Stimulated activated CD8-positive, alpha-beta memory T cell treated with anti-CD3 and anti-CD28 coated beads, Interleukin-4, amount 100 ng/mL, for 4 hours (primary cell): ENCODE results near the gene USP34.

ENCODE experiments used
- DNase-seq, 2 donors: peaks; one replicate each; pipeline ENCODE4 v3.0.0-alpha.2; 2020; ENCODE audit warnings: low read depth in 2 of 2, low spot score in 1 of 2

The USP34 gene

DNA sequence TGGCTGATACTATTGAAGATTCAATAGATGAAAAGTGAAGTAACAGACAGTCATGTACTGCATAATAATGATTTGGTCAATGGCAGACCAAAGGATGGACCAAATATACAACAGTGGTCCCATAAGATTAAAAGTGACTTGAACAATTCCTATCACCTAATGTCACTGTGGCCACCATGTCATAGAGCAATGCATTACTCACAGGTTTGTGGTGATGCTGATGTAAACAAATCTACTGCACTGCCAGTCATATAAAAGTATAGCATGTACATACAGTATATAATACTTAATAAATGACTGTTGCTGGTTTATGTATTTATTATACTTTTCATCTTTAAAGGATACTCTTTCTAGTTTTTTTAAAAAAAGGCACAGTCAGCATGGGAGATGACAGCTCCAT, 99.9 kb downstream of the USP34 start:
- no peak for DNase-seq

DNA sequence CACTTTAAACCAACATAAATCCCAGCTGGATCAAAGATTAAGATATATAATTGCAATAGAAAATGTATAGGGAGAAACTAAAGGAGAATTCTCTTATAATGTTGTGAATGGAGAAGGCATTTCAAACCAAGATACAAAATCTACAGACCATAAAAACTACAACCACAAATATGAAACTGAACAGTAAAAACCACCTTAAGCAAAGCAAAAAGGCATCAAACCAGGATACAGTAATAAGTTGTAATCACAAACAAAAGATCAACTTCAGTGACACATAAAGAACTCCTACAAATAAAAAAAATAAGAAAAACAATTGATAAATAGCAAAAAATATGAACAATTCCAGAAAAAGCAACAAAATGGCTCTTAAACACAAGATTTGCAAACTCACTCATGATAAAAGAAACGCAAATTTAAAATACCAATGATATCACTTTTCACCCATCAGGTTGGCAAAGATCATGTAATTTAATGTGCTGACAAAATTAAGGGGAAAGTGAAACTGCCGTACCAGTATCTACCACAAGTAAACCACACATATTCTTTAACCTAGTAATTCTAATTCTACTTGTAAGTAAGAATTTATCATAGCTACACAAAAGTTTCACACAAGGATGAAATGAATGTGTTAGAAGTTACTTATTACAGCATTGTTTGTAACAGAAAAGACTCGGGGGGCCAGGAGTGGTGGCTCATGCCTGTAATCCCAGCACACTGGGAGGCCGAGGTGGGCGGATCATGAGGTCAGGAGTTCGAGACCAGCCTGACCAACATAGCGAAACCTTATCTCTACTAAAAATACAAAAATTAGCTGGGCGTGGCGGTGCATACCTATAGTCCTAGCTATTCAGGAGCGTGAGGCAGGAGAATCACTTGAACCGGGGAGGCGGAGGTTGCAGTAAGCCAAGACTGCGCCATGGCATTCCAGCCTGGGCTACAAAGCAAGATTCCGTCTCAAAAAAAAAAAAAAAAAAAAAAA, 101.9 kb downstream of the USP34 start:
- DNase-seq: no peak

DNA sequence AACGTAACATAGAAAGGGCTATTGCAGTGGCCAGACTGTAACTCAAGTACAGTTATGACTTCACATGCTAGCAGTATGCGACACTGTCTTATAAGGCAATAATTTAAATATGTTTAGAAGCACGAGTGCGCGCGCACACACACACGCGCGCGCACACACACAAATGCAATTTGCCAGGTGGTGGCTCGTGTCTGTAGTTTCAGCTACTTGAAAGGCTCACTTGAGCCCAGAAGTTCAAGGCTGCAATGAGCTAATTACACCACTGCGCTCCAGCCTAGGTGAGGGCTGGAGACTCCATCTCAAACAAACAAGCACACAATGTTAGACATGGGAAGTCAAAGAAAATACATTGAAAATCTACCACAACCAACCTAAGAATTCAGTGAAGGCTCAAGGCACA, 103.7 kb downstream of the USP34 start:
- DNase-seq: no peak

DNA sequence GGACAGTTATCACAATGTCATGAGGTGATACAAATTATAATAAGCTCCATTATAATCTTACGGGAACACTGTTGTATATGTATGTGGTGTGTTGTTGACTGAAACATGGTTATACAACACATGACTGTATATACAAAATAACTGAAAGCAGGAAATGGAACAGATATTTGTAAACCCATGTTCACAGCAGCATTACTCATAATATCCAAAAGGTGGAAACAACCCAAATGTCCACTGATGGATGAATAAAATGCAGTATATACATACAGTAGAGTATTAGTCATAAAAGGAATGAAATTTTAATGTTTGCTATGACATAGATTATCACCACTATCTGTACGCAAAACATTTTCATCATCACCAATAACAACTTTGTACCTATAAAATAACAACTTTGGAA, 107.3 kb downstream of the USP34 start:
- DNase-seq: no peak

DNA sequence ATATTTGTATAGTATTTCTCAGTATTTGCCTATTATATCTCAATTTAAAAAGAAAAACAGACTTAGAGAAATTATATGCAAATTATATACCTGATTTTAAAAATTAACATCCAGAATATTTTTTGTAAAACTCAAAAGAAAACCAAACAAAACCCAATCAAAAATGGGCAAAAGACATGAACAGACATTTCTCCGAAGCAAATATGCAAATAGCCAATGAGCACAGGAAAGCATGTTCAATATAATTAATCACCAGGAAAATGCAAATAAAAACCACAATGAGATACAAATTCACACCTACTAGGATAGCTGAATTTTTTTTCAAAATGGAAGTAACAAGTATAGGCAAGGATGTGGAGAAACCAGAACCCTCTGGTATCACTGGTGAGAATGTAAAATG, 108.0 kb downstream of the USP34 start:
- DNase-seq: no peak

DNA sequence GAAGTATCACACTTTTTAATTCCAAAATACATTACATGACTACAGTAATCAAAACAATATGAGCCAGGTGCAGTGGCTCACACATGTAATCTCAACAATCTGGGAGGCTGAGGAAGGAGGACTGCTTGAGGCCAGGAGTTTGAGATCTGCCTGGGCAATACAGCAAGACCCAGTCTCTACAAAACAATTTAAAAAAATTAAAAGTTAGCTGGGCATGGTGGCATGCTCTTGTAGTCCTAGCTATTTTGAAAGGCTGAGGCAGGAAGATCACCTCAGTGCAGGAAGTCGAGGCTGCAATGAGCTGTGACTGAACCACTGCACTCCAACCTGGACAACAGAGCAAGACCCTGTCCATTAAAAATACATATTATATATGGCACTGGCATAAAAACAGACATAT, 109.8 kb downstream of the USP34 start:
- no peak for DNase-seq

DNA sequence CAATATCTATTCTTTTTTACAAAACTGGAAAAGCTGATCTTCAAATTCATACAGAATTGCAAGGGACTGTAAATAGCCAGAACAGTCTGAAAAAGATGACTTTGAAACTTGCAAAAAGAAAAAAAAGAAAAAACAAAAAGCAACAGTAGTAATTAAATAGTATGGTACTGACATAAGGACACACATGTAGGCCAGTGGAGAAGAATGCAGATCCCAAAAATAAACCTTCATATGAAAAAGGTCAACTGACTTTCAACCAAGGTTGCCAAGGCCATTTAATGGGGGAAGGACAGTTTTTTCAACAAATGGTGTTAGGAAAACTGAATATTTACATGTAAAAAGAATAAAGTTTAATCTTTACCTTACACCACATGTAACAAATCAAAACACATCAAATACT, 111.8 kb downstream of the USP34 start:
- DNase-seq: no peak

DNA sequence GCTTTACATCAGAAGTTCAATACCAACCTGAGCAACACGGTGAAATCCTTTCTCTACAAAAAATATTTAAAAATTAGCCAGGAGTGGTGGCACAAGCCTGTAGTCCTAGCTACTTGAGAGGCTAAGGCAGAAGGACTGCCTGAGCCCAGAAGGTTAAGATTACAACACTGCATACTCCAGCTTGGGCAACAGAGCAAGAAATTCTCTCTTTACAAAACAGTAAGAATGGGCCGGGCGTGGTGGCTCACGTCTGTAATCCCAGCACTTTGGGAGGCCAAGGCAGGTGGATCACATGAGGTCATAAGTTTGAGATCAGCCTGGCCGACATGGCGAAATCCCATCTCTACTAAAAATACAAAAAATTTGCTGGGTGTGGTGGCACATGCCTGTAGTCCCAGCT, 113.2 kb downstream of the USP34 start:
- DNase-seq: no peak

DNA sequence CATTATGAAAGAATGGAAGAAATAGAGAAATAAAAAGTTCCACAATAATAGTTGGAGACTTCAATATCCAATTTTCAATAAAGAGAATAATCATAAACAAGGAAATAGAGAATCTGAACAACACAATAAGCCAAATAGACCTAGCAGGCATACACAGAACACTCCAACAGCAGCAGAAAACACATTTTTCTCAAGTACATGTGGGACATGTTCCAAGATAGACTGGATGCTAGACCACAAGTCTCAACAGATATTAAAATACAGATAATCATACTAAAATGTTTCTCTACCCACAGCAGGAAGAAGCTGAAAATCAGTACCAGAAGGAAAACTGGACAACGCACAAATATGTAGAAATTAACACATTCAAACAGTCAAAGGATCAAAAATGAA, 113.9 kb downstream of the USP34 start:
- DNase-seq: no peak

DNA sequence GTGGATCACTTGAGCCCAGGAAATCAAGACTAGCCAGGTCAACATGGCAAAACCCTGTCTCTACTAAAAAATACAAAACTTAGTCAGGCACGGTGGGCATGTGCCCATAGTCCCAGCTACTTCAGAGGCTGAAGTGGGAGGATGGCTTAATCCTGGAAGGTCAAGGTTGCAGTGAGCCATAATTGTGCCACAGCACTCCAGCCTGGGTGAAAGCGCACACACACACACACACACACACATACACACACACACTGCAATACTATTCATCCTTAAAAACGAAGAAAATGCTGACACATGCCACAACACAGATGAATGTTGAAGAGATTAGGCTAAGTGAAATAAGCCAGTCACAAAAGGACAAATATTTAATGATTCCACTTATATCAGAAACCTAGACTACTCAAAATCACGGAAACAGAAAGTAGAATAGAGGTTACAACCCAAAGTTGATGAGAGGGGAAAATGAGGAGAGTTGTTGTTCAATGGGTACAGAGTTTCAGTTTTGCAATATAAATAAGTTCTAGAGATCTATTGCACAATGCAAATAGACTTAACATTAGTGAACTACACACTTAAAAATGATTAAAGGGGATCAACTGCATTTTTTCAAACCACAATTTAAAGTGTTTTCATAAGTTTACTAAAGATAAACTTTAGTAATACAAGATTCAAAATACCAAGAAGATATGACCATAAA, 114.5 kb downstream of the USP34 start:
- no peak for DNase-seq

DNA sequence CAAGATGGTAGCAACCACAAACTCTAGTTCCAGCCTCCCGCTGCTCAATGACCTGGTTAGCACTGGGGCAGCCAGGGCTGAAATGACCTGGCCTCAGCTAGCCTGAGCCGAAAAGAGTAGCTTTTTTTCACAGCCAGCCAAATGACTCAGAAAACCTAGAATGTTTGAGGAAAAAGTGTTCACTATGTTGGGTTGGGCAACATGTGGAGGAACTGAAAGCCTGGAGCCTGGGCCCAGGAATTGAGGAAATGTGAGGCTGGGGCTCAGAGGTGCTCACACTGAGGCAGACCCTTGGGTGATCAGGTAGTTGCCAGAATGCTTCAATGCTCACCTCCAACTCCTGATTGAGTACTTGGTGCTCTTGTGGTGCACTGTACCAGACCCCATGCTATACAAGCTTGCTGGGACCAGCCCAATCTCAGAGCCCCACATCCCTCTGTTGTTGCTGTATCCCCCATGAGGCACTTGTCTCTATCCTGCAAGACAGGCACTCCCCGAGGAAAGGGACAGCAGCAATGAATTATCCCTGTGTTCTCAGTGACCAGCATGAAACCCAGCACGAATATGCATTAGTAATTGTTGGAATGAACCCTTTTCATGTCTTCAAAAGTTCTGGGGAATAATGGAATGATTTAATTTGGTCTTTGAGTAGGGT, 116.2 kb downstream of the USP34 start:
- DNase-seq: no peak

DNA sequence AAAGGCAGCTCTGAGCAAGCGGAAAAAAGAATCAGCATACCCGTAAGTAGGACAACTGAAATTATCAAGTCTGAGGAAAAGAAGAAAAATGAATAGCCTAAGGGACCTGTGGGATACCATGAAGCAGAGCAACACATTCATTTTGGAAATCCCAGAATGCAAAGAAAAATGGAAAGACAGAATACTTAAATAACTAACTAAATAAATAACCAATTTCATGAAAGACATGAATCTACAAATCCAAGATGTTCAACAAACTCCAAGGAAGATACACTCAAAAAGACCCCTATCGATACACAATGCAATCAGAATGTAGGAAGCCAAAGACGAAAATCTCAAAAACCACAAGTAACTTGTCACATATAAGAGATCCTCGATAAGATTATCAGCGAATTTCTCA, 117.0 kb downstream of the USP34 start:
- DNase-seq: no peak

DNA sequence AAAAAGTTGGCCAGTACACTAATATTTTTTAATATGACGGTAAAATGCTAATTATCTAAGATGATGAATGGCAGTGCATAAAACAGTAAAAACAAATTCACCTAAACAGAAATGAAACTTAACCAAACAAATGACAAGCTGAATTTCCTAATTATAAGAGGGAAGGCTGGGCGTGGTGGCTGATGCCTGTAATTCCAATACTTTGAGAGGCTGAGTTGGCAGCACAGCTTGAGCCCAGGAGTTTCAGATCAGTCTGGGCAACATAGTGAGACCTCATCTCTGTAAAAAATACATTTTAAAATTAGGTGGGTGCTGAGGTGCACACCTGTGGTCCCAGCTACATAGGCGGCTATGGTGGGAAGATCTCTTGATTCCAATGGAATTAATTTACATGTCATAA, 120.1 kb downstream of the USP34 start:
- DNase-seq: no peak

DNA sequence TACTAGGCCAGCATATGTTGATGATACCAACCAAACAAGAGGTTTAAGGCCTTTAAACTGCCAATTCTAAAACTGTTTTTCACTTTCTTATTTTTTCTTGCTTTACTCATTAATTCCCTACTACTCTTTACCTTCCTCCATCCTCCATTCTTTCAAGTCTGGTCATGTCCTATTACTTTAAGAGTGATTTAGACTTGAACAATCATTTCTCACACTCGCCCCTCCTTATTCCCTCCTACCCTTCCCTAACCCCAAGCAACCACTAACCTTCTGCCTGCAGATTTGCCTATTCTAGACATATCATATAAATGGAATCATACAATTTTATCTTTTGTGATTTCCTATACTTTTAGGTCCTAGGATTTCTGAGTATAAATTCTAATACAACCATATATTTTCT, 127.7 kb downstream of the USP34 start:
- no peak for DNase-seq

DNA sequence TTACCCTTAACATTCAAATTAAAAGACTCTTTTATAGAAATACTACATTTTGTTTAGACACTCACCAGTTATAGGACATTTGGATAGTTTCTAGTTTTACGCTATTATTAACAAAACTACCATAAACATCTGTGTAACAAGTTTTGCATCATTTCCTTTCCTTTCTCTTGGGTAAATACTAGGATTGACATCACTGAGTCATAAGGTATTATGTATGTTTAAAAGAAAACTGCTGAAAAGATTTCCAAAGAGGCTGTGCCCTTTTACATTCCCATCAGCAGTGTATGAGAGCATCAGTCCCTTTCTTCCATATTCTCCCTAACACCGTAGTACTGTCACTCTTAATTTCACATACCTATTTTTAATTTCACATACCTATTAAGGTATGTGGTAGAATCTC, 130.6 kb downstream of the USP34 start:
- no peak for DNase-seq

DNA sequence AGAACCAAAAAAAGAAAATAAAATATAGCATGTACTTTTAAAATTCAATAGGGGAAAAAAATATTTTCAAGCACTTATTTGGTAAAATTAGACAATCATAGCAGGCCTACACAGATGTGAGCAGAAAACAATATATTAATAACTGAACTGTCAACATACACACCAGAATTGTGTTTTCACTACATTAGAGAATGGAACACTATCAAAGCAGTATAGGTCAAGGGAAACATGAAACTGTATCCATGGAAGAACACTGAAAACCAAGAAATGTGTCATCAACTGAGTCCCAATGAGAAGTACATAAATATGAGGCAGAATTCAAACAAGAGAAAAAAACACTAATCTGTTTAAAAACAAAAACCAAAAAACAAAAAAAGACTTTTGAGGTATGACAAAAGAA, 132.4 kb downstream of the USP34 start:
- DNase-seq: no peak

DNA sequence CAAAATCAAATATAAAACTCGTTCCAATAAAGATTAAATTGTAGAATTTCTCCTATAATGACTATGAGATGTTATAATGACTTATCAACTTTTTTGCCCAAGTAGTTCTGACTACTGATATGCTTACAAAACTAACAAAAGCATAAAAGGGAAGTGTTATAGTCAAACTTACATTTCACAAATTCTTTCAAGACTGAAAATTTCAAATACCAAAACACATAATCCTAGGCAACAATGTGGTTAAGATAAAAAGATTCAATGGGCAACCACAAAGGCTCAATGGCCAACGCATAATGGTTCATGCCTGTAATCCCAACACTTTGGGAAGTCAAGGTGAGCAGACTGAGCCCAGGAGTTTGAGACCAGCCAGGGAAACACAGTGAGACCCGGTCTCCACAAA, 135.7 kb downstream of the USP34 start:
- no peak for DNase-seq

DNA sequence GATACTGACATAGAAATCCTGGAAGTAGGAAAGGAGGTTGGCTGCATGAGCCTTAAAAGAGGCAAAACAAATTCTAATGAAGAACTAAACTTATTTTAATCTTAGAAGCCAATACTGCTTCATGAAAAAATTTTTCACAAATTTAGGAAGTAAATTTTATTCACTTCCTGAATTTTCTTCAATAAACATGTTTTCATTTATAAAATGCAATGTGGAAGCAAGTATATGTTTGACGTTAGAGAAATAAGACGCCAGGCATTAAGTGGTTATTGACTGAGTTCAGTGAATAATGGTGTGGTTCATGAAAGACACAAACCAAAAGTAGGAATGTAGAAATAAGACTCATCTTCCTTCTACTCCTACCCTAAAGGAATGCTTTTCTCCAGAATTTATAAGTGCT, 136.4 kb downstream of the USP34 start:
- no peak for DNase-seq

DNA sequence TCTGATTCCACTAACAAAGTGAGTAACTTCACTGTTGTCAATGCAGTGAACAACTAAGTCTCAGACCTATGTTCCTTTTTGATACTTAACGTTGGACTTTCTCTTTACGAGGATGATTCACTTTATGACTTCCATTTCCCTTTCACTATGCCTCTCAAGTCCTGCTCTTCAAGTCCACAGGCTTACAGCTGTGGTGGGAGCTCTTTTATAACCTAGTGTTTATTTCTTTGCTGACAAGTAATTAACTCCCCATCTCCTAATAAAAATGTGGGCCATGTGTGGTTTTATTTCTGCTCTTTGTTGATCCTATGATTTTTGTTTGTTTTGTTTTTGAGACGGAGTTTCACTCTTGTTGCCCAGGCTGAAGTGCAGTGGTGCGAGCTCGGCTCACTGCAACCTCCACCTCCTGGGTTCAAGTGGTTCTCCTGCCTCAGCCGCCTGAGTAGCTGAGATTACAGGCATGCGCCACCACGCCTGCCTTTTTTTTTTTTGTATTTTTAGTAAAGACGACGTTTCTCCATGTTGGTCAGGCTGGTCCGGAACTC, 142.1 kb downstream of the USP34 start:
- DNase-seq: no peak

DNA sequence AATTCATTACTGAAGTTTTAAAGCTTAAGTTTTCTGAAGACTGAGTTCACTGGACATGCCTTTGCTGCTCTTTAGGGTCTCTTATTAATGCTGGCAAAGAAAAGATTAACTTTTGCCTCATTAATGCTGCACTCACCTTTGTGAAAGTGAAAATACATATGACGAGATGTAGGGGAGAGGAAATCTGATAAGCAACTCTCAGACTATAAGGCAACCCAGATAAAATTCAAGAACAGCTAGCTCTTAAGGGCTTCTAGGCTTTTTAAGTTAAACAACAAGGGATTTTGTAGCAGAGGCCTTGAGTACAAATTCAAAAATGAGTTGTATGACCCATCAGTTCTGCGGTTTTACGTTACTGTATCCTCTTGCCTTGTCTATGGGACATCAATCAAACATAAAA, 143.7 kb downstream of the USP34 start:
- no peak for DNase-seq

DNA sequence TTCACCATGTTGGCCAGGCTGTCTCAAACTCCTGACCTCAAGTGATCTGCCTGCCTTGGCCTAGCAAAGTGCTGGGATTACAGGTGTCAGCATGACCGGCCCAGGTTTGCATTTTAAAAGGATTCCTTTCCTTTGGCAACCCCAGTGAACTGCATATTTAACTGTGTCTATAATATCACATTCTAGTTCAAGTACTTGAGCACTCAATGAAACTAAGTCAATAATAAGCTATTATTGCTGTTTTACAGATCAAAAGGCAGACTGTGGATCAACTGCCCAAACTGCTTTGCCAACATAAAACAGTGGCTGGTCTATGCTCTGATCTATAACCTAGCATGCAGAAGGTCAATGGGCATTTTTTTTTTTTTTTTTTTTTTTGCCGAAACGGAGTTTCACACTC, 144.5 kb downstream of the USP34 start:
- DNase-seq: no peak

DNA sequence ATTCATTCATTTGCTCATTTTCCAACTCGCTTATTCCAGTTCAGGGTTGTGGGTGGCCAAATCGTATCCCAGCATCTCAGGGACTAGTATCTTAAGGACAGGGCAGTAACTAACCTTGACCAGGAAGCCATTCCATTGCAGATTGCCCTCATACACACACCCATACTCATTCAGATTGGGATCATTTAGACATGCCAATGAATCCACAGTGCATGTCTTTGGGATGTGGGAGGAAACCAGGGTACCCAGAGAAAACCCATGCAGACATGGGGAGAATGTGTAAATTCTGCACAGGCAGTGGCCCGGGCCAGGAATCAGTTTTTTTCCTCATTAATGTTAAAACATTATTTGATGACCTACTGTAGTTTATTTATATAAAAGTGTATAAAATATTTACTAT, 150.7 kb downstream of the USP34 start:
- no peak for DNase-seq
